Thyroid gland (tissue), 4 donors: Measurements from ENCODE around the gene MAGI1. TPM values are rescaled to one million over a fixed set of nuclear protein-coding genes. Genes with fewer than 3 reads are reported as not detected.

Source experiments
- DNase-seq, 2 donors: peaks; one replicate each; pipeline ENCODE4 v3.0.0-alpha.2; 2019
- H3K27ac ChIP-seq, 3 donors: fragments of 200-600 bp; sonication (generic); 1 replicate in 2 of 3; 2 replicates in 1 of 3; pipeline ENCODE4 v1.5.1; 2016 to 2019; ENCODE audit warnings: mild to moderate bottlenecking in 1 of 3, moderate library complexity in 1 of 3
- H3K27me3 ChIP-seq: fragments of 200-600 bp; sonication (generic); one replicate; pipeline ENCODE4 v1.5.1; 2019
- H3K36me3 ChIP-seq, 2 donors: fragments of 200-600 bp; sonication (generic); one replicate each; pipeline ENCODE4 v1.5.1; 2016 to 2019
- H3K4me1 ChIP-seq, 2 donors: fragments of 200-600 bp; sonication (generic); one replicate each; pipeline ENCODE4 v1.5.1; 2017 to 2019
- H3K4me3 ChIP-seq, 3 donors: fragments of 200-600 bp; sonication (generic); replicated peaks in 1 of 3; 1 replicate in 2 of 3; 2 replicates in 1 of 3; pipeline ENCODE4 v1.5.1; 2016; ENCODE audit warnings: mild to moderate bottlenecking in 1 of 3
- H3K9me3 ChIP-seq: fragments of 200-600 bp; sonication (generic); one replicate; pipeline ENCODE4 v1.5.1; 2017
- CTCF ChIP-seq, 6 experiments: fragments of 200-600 bp in 3 of 6; fragments of 450-650 bp in 3 of 6; sonication (generic) in 3 of 6; IDR thresholded peaks; one replicate each; pipeline ENCODE4 v1.5.1; 2016 to 2019; ENCODE audit warnings: antibody characterized with exemption in 6 of 6, mild to moderate bottlenecking in 2 of 6, inconsistent platforms in 1 of 6, moderate library complexity in 1 of 6
- POLR2A ChIP-seq, 2 donors: fragments of 450-650 bp; IDR thresholded peaks; one replicate each; pipeline ENCODE4 v1.6.1; 2017; ENCODE audit warnings: antibody characterized with exemption in 2 of 2, mild to moderate bottlenecking in 2 of 2, moderate library complexity in 1 of 2
- WGBS, 2 donors: methylation state at CpG; one replicate each; pipeline ENCODE4 v1.1.5; 2017; 5-methylcytosine and 5-hydroxymethylcytosine counted together
- intact Hi-C: fragments of 100-400 bp; cut with DNase I; formaldehyde crosslinking; loops from one replicate; pipeline ENCODE4 v1.15.1; 2023
- total RNA-seq, 4 donors: library from RNA; depleted of rRNA; stranded (reverse); fragments of >200 nt; gene quantifications; one replicate each; pipeline ENCODE4 v1.2.3, GENCODE V29; 2016

The MAGI1 gene
- total RNA-seq, 4 donors from 2014 or later: 60.5 to 123 (median 87.5) TPM

DNA sequence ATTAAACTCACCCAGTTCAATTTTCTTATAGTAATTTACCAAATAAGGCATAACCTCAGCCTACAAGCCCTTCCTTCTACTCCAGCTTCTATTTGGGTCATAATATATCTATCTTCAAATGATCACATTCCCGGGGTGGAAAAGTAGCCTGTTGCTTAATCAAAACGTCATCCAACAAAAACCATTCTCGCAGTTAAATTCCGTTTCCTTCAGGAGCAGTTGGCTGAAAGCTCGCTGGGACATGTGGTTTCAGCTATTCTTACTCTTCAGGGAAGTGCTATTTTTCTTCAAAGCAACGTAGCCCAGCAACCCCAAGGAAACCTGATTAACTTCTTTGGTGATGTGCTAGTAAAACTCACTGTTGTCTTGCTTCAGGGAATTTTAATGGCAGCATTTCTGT, 59.6 kb downstream of the MAGI1 start:
- WGBS, 2 donors: 47 to 52% methylated on average over 6 of the region's 6 CpGs
- TF ChIP-seq POLR2A (IDR thresholded peaks at IDR 0.05) (no peak), CTCF (IDR thresholded peaks at IDR 0.05) (no peak)
- no peaks in the 10 kb centered on the region for H3K36me3 ChIP-seq
- intact Hi-C loops: no loop called here
- peaks cover 0 to 7% of the 10 kb centered on the region in 2 donors for H3K4me1 ChIP-seq
- no peaks in the 10 kb centered on the region for H3K27me3 ChIP-seq
- H3K9me3 ChIP-seq: no peaks in the 10 kb centered on the region
- H3K27ac ChIP-seq: peak overlapping the region in 1 of 3 donors; percentile 2
- no peak overlapping the region for H3K4me3 ChIP-seq
- DNase-seq: no peak

DNA sequence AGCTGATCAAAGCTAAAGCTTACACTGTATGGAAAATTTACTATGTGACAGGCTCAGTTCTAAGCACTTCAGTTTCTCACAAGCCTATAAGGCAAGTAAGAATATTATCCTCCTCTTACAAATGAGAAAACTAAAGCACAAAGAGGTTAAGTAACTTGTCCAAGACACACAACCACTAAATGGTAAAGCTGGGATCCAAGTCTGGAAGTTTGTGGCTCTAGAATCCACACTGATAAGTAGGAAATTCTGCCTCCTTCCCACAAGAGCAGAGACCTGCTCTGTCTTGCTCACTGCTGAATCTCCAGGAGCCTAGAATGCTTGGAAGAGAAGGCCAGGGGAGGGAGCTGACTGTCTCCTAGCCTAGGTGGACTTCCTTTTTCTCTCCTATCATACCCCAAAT, 60.6 kb downstream of the MAGI1 start:
- Histone ChIP-seq H3K27ac (no peak overlapping the region), H3K4me1 (peaks cover 0 to 7% of the 10 kb centered on the region in 2 donors), H3K9me3 (no peaks in the 10 kb centered on the region), H3K27me3 (no peaks in the 10 kb centered on the region), H3K4me3 (no peak overlapping the region), H3K36me3 (no peaks in the 10 kb centered on the region)
- intact Hi-C loops: no loop called here
- TF ChIP-seq CTCF (IDR thresholded peaks at IDR 0.05) (no peak), POLR2A (IDR thresholded peaks at IDR 0.05) (no peak)
- DNase-seq: no peak

DNA sequence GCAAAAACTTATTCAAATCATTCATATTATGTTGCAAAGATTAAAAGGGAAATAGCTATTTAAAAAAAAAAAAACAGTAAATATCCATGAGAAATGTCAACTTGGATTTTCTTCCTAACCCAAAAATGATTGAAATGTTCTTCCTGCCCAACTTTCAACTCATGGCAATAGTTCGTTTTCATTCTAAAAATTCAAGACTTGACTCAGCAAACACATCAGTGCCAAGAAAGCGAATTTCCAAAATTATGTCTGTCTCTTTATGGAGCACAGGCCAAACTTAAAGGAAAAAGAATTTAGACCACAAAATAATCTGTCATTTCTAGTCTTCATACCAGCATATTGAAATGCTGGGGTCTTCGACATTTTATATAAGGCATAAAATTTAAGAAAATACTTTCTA, 63.7 kb downstream of the MAGI1 start:
- Histone ChIP-seq H3K27ac (no peak overlapping the region), H3K4me1 (peaks cover 7 to 18% of the 10 kb centered on the region in 2 donors), H3K36me3 (no peaks in the 10 kb centered on the region), H3K4me3 (no peak overlapping the region), H3K9me3 (no peaks in the 10 kb centered on the region), H3K27me3 (no peaks in the 10 kb centered on the region)
- intact Hi-C loops: no loop called here
- TF ChIP-seq CTCF (IDR thresholded peaks at IDR 0.05) (no peak), POLR2A (IDR thresholded peaks at IDR 0.05) (no peak)
- DNase-seq: no peak
- WGBS, 2 donors: 79 to 85% methylated on average over 3 of the region's 3 CpGs

- Histone ChIP-seq H3K4me1 (peaks cover 7 to 14% of the 10 kb centered on the region in 2 donors), H3K27ac (no peak overlapping the region), H3K36me3 (no peaks in the 10 kb centered on the region), H3K27me3 (no peaks in the 10 kb centered on the region), H3K4me3 (no peak overlapping the region), H3K9me3 (no peaks in the 10 kb centered on the region)
- 88 to 92% methylated on average over 4 of the region's 4 CpGs for WGBS, 2 donors
- TF ChIP-seq CTCF (IDR thresholded peaks at IDR 0.05) (no peak), POLR2A (IDR thresholded peaks at IDR 0.05) (no peak)
- DNase-seq: no peak
- intact Hi-C loops: no loop called here
Observed at GRCh38 chr3:65974509-65974908, 64.2 kb downstream of the MAGI1 start.

DNA sequence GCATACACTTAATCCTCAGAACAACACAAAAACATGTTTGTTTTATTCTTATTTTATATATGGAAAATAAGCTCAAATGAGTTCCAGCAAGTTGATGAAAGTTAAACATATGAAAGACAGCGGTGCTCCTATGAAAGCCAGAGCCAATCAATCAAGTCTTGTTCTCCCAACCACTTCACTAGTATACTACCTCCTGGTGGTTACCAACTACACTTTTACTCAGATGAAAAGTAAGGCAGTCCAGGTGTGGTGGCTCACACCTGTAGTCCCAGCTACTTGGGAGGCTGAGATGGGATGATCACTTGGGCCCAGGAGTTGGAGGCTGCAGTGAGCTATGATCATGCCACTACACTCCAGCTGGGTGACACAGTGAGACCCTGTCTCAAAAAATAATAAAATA, 66.0 kb downstream of the MAGI1 start:
- no peak for TF ChIP-seq CTCF (IDR thresholded peaks at IDR 0.05)
- H3K4me1 ChIP-seq: peaks cover 7 to 11% of the 10 kb centered on the region in 2 donors
- intact Hi-C loops: no loop called here
- H3K27me3 ChIP-seq: no peaks in the 10 kb centered on the region
- no peak overlapping the region for H3K4me3 ChIP-seq
- WGBS, 2 donors: 100% methylated on average over 1 of the region's 1 CpG
- no peak for DNase-seq
- H3K36me3 ChIP-seq: no peaks in the 10 kb centered on the region
- no peak overlapping the region for H3K27ac ChIP-seq
- no peaks in the 10 kb centered on the region for H3K9me3 ChIP-seq
